Right ventricle myocardium inferior (tissue), 1 donor: ENCODE results near the gene PIK3C2B. TPM values are rescaled to one million over a fixed set of nuclear protein-coding genes. Genes with fewer than 3 reads are reported as not detected.

Experiments used
- ATAC-seq: fragments of 200-7000 bp; cut with Tn5 transposase; one replicate; pipeline ENCODE4 v1.9.1; 2020; ENCODE audit warnings: mild to moderate bottlenecking, moderate library complexity
- DNase-seq: peaks from one replicate; pipeline ENCODE4 v3.0.0; 2021; ENCODE audit errors: missing footprints
- intact Hi-C: fragments of 100-400 bp; cut with DNase I; formaldehyde crosslinking; loops from one replicate; pipeline ENCODE4 v1.11.0; 2022
- total RNA-seq: library from RNA; stranded (reverse); fragmentation: NEBNext Ultra II Directional; extraction: Animal tissue kit (Norgen Biotek cat#: 25700); gene quantifications from one replicate; pipeline ENCODE4 v1.2.1, GENCODE V29; 2021
- donor health status: DM: no; HTN: yes; CAD: no; lungs with severe emphysema.

PIK3C2B gene
- total RNA-seq, 1 donor from 2014 or later: 22.7 TPM

DNA sequence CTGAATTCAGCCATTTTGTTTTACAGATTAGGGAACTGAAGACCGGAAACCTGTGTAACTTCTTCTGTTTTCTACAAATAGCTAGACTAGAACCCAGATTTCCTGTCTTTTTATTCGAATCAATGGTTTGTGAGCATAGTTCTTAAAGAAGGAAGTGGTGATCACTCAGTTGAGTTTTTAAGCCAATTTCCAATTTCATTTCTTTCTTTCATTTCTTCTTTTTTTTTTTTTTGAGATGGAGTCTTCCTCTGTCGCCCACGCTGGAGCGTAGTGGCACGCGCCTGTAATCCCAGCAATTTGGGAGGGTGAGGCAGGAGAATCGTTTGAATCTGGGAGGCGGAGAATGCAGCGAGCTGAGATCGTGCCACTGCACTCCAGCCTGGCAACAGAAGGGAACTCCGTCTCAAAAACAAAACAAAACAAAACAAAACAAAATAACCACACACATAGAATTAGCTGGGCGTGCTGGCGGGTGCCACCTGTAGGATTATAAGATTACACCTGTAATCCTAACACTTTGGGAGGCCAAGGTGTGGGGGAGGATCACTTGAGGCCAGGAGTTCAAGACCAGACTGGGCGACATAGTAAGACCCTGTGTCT is 18.6 kb upstream of the PIK3C2B start:
- intact Hi-C loops: no loop called here
- DNase-seq (no peak), ATAC-seq (no peak)

DNA sequence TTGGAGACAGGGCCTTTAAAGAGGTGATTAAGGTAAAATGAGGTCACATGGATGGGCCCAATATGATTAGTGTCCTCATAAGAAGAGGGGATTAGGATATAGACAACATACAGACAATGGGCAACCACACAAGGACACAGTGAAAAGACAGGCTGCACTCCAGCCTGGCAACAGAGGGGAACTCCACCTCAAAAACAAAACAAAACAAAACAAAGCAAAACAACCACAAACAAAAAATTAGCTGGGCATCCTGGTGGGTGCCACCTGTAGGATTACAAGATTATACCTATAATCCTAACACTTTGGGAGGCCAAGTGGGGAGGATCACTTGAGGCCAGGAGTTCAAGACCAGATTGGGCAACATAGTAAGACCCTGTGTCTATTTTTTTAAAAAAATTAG is 16.8 kb upstream of the PIK3C2B start:
- intact Hi-C loops: no loop called here
- no peak for ATAC-seq

GRCh38 chr1:204509186-204509635 is 14.6 kb upstream of the PIK3C2B start:
- no peak for ATAC-seq
- intact Hi-C loops: no loop called here
- DNase-seq: no peak

More for the DNA sequence above, 16.8 kb upstream of the PIK3C2B start:
- DNase-seq: no peak

DNA sequence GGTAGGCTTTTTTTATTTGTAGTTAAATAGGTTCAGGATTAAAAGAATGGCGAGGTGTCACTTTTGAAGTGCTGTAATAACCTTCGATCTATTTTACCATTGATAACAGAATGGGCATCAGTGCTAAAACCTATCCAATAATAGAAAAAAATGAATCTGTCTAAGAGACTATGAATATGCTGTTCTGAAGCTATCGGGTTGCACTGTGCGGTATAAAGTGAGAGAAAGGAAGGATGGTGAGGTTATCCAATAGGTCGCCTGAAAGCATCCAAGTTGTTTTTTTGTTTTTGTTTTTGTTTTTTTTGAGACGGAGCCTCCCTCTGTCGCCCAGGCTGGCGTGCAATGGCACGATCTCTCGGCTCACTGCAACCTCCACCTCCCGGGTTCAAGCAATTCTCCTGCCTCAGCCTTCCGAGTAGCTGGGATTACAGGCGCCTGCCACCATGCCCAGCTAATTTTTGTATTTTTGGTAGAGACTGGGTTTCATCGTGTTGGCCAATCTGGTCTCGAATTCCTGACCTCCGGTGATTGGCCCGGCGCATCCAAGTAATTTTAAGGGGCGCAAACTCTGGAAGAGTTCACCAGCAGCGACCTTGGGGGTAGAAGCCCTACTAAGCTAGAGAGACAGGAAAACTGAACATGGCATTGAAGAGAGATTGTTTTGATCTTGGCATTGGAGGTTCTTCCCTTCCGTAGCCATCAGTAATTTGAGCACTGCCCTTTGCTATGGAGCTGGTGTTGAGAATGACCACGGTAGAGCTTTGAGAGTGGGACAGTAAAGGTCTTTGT is 12.9 kb upstream of the PIK3C2B start:
- no peak for DNase-seq
- ATAC-seq: peak; percentile 35
- intact Hi-C loops: loop anchor here (1.0 kb wide), 1 partner anchor 9 kb away; the partner anchor contains the start of gene MDM4

- DNase-seq (no peak), ATAC-seq (peak; percentile 84)
- intact Hi-C loops: loop anchor here (1.0 kb wide), 1 partner anchor 9 kb away; the partner anchor contains the start of gene MDM4
These were observed 12.3 kb upstream of the PIK3C2B start for GRCh38 chr1:204506969-204507316.

DNA sequence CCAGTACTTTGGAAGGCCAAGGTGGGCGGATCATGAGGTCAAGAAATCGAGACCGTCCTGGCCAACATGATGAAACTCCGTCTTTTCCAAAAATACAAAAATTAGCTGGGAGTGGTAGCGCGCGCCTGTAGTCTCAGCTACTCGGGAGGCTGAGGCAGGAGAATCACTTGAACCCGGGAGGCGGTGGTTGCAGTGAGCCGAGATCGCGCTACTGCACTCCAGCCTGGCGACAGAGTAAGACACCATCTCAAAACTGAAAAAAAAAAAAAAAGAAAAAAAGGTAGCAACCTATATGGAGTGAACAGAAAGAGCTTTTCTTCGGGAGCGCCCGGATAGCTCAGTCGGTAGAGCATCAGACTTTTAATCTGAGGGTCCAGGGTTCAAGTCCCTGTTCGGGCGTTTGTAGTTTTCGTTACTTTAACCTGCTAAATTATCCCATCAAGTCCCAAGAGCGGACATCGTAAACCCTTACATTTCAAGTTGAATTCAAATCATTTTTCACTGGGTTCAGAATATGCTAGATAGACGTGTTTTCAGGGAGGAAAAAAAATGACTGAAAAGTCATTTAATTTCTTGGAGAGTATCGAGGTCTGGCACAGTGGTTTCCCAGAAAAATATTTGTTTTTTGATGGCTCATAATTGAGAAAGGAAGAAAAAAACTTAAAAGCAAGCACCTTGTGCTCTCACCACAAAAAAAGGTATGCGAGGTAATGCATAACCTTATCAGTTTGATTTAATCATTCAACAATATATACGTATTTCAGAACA is 11.8 kb upstream of the PIK3C2B start:
- DNase-seq: peak; percentile 82
- intact Hi-C loops: no loop called here
- peak; percentile 92 for ATAC-seq

DNA sequence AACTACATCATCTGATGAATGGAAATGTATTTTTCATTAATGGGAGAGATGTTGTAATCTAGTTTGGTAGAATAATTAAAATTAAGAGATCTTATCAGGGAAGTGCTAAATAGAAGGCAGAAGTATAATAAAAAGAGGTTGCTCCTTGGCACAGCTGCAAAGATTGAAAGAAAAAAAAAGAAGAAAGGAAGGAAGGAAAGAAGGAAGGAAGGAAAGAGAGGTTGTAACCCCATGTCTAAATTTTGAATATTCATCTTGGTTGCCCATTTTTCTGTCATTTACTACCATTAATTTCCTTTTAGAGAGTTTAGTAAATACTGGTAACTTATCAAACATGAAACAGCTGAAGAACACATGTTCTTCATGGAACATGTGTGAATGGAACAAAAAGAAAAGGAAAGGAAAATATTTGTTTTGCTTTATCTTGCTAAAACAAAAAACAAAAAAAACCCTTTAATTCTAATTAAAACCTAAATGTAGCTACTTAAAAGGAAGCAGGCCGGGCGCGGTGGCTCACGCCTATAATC is 11.1 kb upstream of the PIK3C2B start:
- DNase-seq (no peak), ATAC-seq (no peak)
- intact Hi-C loops: no loop called here

DNA sequence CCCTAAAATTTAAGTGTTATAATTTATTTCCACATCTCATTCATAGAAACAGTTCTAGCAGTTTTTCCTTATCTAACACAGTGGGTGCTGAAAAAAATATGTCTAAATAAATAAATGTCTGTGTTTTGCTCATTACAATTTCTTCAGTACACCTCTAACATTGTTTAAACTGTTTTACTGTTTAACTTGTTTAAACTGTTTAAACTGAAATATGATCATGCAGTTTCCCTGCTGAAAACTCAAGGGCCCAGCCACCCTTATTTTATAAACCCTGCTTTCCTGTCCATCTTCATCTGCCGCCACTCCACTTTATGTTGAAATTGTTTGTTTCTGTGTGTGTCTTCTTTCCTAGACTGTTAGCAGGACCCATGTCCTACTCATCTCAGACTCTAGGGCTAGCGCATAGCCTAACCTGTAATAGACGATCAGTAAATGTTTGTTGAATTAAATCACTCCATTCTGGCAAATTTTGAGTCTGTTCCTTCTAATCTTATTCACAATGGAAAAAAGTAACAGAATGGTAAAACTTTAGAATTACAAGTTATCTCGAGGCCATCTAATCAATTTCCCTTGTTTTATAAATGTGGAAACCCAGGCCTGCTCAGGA is 9.4 kb upstream of the PIK3C2B start:
- intact Hi-C loops: loop anchor here (1.0 to 2.0 kb wide), 2 partner anchors 58 to 73 kb away; no protein-coding TSS in a partner anchor
- no peak for DNase-seq
- no peak for ATAC-seq

GRCh38 chr1:204503122-204503912 is 8.7 kb upstream of the PIK3C2B start:
- intact Hi-C loops: loop anchor here (1.0 to 2.0 kb wide), 2 partner anchors 57 to 73 kb away; no protein-coding TSS in a partner anchor
- DNase-seq (no peak), ATAC-seq (no peak)

- ATAC-seq (no peak), DNase-seq (no peak)
- intact Hi-C loops: loop anchor here (2.0 kb wide), 1 partner anchor 71 kb away; no protein-coding TSS in a partner anchor
These were observed 7.6 kb upstream of the PIK3C2B start for GRCh38 chr1:204502241-204502640.

DNA sequence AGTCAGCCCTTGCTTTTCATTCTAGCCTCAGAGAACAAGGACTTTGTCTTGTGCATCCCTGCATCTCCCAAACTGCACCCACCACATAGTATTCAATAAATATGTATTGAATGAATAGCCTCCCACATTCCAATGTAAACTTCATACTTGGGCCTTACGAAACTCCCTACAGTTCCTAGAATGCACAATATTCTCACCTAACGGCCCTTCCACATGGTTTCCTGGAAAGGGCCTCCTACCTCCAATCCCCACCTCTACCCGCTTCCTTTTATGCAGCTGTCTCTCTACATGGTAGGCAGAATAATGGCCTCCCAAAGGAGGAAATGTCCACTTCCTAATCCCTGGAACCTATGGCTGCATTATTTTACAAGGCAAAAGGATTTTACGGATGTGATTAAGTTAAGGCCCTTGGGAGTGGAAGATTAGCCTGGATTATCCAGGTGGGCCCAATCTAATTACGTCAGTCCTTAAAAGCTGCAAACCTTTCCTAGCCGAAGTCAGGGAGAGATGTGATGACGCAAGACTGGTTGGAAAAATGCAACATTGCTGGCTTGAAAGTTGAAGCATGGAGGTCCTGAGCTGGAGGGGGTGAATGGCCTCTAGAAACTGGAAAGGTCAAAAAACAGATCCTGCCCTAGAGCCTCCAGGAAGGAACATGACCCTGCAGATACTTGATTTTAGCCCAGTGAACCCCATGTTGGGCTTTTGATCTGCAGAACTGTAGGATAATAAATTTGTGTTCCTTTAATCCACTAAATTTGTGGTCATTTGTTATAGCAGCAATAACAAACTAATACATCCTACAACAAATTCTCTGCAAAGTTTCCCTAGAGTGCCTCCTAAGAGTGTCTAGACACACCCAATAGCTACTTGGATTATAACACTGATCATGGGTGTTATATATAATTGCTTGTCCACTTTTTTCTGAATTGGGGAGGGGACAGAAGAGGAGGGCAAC is 5.2 kb upstream of the PIK3C2B start:
- DNase-seq (no peak), ATAC-seq (no peak)
- intact Hi-C loops: no loop called here

- intact Hi-C loops: no loop called here
These were observed 4.4 kb upstream of the PIK3C2B start for GRCh38 chr1:204498981-204499380.

GRCh38 chr1:204495777-204496176 is 1.2 kb upstream of the PIK3C2B start:
- DNase-seq (no peak), ATAC-seq (no peak)
- intact Hi-C loops: loop anchor here (2.0 kb wide), 1 partner anchor 49 kb away; no protein-coding TSS in a partner anchor

More at GRCh38 chr1:204498981-204499380, 4.4 kb upstream of the PIK3C2B start:
- no peak for DNase-seq
- no peak for ATAC-seq

DNA sequence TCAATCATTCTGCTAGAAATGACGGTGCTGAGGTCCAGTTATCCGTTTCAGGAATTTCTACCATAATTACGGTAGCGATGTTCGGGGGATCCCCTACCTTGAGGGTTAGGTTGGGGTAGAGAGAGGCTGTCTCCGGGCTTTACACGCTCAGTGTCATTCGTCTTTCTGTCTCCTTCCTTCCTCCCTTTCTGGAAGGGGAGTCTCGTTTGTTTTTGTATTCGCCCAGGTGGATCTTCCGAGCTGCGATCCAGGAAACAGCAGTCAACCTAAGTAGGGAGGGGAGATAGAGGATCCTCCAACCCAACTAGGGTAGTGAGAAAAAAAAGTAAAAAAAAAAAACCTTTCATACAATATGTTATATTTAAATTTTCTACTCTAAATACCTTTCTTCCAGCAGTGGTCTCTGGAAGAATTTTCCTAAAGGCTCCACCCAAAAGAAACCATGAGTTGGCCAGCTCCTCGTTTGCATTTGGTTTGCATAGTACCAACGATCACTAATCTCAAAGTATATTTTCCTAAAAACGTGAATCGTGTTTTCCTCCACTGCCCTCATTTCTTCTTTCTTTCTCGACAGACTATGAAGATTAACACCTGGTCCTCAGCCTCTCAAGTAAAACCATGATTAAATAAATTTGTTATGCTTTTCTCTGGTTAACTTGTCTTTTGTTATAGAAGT is 611 bp upstream of the PIK3C2B start:
- DNase-seq (no peak), ATAC-seq (no peak)
- intact Hi-C loops: loop anchor here (2.0 kb wide), 1 partner anchor 48 kb away; no protein-coding TSS in a partner anchor

DNA sequence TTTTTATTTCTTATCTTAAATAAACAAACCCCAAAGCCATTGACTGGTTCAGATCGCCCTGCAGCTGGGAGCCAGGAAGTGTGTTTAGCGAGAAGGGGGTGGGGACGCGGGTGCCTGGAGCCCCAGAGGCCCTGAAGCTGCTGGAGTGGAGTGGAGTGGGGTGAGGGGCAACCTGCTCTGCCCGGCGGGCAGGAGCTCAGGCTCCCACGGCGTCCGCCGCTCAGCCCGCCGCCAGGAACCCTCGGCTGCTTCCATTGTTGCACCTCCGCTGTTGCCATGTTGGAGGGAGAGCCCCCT is 673 bp downstream of the PIK3C2B start:
- intact Hi-C loops: loop anchor here (2.0 kb wide), 2 partner anchors 27 to 47 kb away; no protein-coding TSS in a partner anchor
- ATAC-seq (peak; percentile 64), DNase-seq (peak; percentile 75)
